ENCODE measurements around the gene CEP131.

The CEP131 gene

GRCh38 chr17:81233811-81234505, 11.2 kb upstream of the CEP131 start:
- Histone ChIP-seq H3K9ac (ENCODE audit: low read length) (no peak overlapping the region), H3K36me3 (ENCODE audit: control insufficient read depth in 1 of 2, insufficient read depth in 2 of 2, low read depth in 1 of 2, low read length in 2 of 2) (peaks cover 27 to 83% of the 10 kb centered on the region in 2 experiments), H3K14ac (ENCODE audit: low read length in 2 of 2) (no peak overlapping the region), H2BK15ac (ENCODE audit: low read depth, poor library complexity, severe bottlenecking) (no peak overlapping the region), H3K4me1 (ENCODE audit: control insufficient read depth, insufficient read depth, low read depth, low read length) (peaks cover 28% of the 10 kb centered on the region), H2AFZ (ENCODE audit: low read depth, low read length) (no peak overlapping the region), H2BK120ac (ENCODE audit: low read depth, low read length) (no peak overlapping the region), H3K4ac (ENCODE audit: low read depth in 1 of 2, low read length in 2 of 2) (no peak overlapping the region), H3K27me3 (ENCODE audit: control insufficient read depth in 1 of 2, insufficient read depth in 1 of 2, low read length in 2 of 2) (no peaks in the 10 kb centered on the region), H2BK12ac (ENCODE audit: low read length in 2 of 2) (no peak overlapping the region), H3K9me3 (ENCODE audit: control insufficient read depth, low read length) (no peaks in the 10 kb centered on the region), H2AK5ac (ENCODE audit: low read length, severe bottlenecking) (no peak overlapping the region), H3K23ac (ENCODE audit: low read length in 2 of 2) (no peak overlapping the region), H2BK5ac (ENCODE audit: low read depth, low read length, poor library complexity, severe bottlenecking) (no peak overlapping the region), H4K91ac (ENCODE audit: low read length) (no peak overlapping the region), H3K79me1 (replicated peaks; ENCODE audit: low read length, poor library complexity, severe bottlenecking) (peaks cover 57% of the 10 kb centered on the region), H4K8ac (ENCODE audit: low read length) (no peak overlapping the region), H3K27ac (ENCODE audit: low read length, poor library complexity, severe bottlenecking) (no peak overlapping the region), H3K4me2 (ENCODE audit: low read length, poor library complexity, severe bottlenecking) (no peak overlapping the region), H3K4me3 (ENCODE audit: insufficient read depth in 1 of 2, low read depth in 1 of 2, low read length in 2 of 2) (no peak overlapping the region), H3K18ac (ENCODE audit: low read depth in 1 of 2, low read length in 2 of 2) (no peak overlapping the region)
- no peak for DNase-seq
- WGBS, result 94% methylated on average over 21 of the region's 21 CpGs

- WGBS, result 94% methylated on average over 17 of the region's 17 CpGs
- H3K23ac ChIP-seq (ENCODE audit: low read length in 2 of 2), result no peak overlapping the region
These were observed 10.6 kb upstream of the CEP131 start for GRCh38 chr17:81233316-81233715.

GRCh38 chr17:81232616-81233241, 10.0 kb upstream of the CEP131 start:
- Histone ChIP-seq H2BK5ac (ENCODE audit: low read depth, low read length, poor library complexity, severe bottlenecking) (no peak overlapping the region), H4K8ac (ENCODE audit: low read length) (no peak overlapping the region), H4K91ac (ENCODE audit: low read length) (no peak overlapping the region), H3K4me3 (ENCODE audit: insufficient read depth in 1 of 2, low read depth in 1 of 2, low read length in 2 of 2) (no peak overlapping the region), H2BK15ac (ENCODE audit: low read depth, poor library complexity, severe bottlenecking) (no peak overlapping the region), H3K36me3 (ENCODE audit: control insufficient read depth in 1 of 2, insufficient read depth in 2 of 2, low read depth in 1 of 2, low read length in 2 of 2) (peaks cover 38 to 91% of the 10 kb centered on the region in 2 experiments), H3K27me3 (ENCODE audit: control insufficient read depth in 1 of 2, insufficient read depth in 1 of 2, low read length in 2 of 2) (no peaks in the 10 kb centered on the region), H3K4me1 (ENCODE audit: control insufficient read depth, insufficient read depth, low read depth, low read length) (peaks cover 19% of the 10 kb centered on the region), H2AFZ (ENCODE audit: low read depth, low read length) (no peak overlapping the region), H2AK5ac (ENCODE audit: low read length, severe bottlenecking) (no peak overlapping the region), H3K18ac (ENCODE audit: low read depth in 1 of 2, low read length in 2 of 2) (no peak overlapping the region), H3K79me1 (replicated peaks; ENCODE audit: low read length, poor library complexity, severe bottlenecking) (peaks cover 50% of the 10 kb centered on the region), H3K4me2 (ENCODE audit: low read length, poor library complexity, severe bottlenecking) (no peak overlapping the region), H3K9me3 (ENCODE audit: control insufficient read depth, low read length) (no peaks in the 10 kb centered on the region), H2BK12ac (ENCODE audit: low read length in 2 of 2) (no peak overlapping the region), H2BK120ac (ENCODE audit: low read depth, low read length) (no peak overlapping the region), H3K9ac (ENCODE audit: low read length) (no peak overlapping the region), H3K27ac (ENCODE audit: low read length, poor library complexity, severe bottlenecking) (no peak overlapping the region), H3K23ac (ENCODE audit: low read length in 2 of 2) (no peak overlapping the region), H3K4ac (ENCODE audit: low read depth in 1 of 2, low read length in 2 of 2) (no peak overlapping the region), H3K14ac (ENCODE audit: low read length in 2 of 2) (no peak overlapping the region)
- 93% methylated on average over 16 of the region's 19 CpGs for WGBS
- no peak for DNase-seq

More at GRCh38 chr17:81233316-81233715, 10.6 kb upstream of the CEP131 start:
- no peak overlapping the region for H3K18ac ChIP-seq (ENCODE audit: low read depth in 1 of 2, low read length in 2 of 2)
- DNase-seq, result no peak
- no peak overlapping the region for H3K4ac ChIP-seq (ENCODE audit: low read depth in 1 of 2, low read length in 2 of 2)
- no peak overlapping the region for H4K91ac ChIP-seq (ENCODE audit: low read length)
- H4K8ac ChIP-seq (ENCODE audit: low read length), result no peak overlapping the region
- H3K4me2 ChIP-seq (ENCODE audit: low read length, poor library complexity, severe bottlenecking), result no peak overlapping the region
- H2AFZ ChIP-seq (ENCODE audit: low read depth, low read length), result no peak overlapping the region
- H3K27ac ChIP-seq (ENCODE audit: low read length, poor library complexity, severe bottlenecking), result no peak overlapping the region
- no peak overlapping the region for H2BK5ac ChIP-seq (ENCODE audit: low read depth, low read length, poor library complexity, severe bottlenecking)
- H3K4me1 ChIP-seq (ENCODE audit: control insufficient read depth, insufficient read depth, low read depth, low read length), result peaks cover 25% of the 10 kb centered on the region
- peaks cover 55% of the 10 kb centered on the region for H3K79me1 ChIP-seq (replicated peaks; ENCODE audit: low read length, poor library complexity, severe bottlenecking)
- H3K36me3 ChIP-seq (ENCODE audit: control insufficient read depth in 1 of 2, insufficient read depth in 2 of 2, low read depth in 1 of 2, low read length in 2 of 2), result peaks cover 33 to 89% of the 10 kb centered on the region in 2 experiments
- no peaks in the 10 kb centered on the region for H3K27me3 ChIP-seq (ENCODE audit: control insufficient read depth in 1 of 2, insufficient read depth in 1 of 2, low read length in 2 of 2)
- no peak overlapping the region for H2BK12ac ChIP-seq (ENCODE audit: low read length in 2 of 2)
- no peak overlapping the region for H3K14ac ChIP-seq (ENCODE audit: low read length in 2 of 2)
- H3K9ac ChIP-seq (ENCODE audit: low read length), result no peak overlapping the region
- no peak overlapping the region for H2AK5ac ChIP-seq (ENCODE audit: low read length, severe bottlenecking)
- no peaks in the 10 kb centered on the region for H3K9me3 ChIP-seq (ENCODE audit: control insufficient read depth, low read length)
- H3K4me3 ChIP-seq (ENCODE audit: insufficient read depth in 1 of 2, low read depth in 1 of 2, low read length in 2 of 2), result no peak overlapping the region
- H2BK15ac ChIP-seq (ENCODE audit: low read depth, poor library complexity, severe bottlenecking), result no peak overlapping the region
- H2BK120ac ChIP-seq (ENCODE audit: low read depth, low read length), result no peak overlapping the region

- no peak overlapping the region for H2AFZ ChIP-seq (ENCODE audit: low read depth, low read length)
These were observed 9.2 kb upstream of the CEP131 start for GRCh38 chr17:81231766-81232581.

More at GRCh38 chr17:81231766-81232581, 9.2 kb upstream of the CEP131 start:
- no peaks in the 10 kb centered on the region for H3K27me3 ChIP-seq (ENCODE audit: control insufficient read depth in 1 of 2, insufficient read depth in 1 of 2, low read length in 2 of 2)
- H3K18ac ChIP-seq (ENCODE audit: low read depth in 1 of 2, low read length in 2 of 2), result no peak overlapping the region
- H3K4me2 ChIP-seq (ENCODE audit: low read length, poor library complexity, severe bottlenecking), result no peak overlapping the region
- H2AK5ac ChIP-seq (ENCODE audit: low read length, severe bottlenecking), result no peak overlapping the region
- peaks cover 14% of the 10 kb centered on the region for H3K4me1 ChIP-seq (ENCODE audit: control insufficient read depth, insufficient read depth, low read depth, low read length)
- H3K9ac ChIP-seq (ENCODE audit: low read length), result no peak overlapping the region
- H3K14ac ChIP-seq (ENCODE audit: low read length in 2 of 2), result no peak overlapping the region
- no peak overlapping the region for H3K4me3 ChIP-seq (ENCODE audit: insufficient read depth in 1 of 2, low read depth in 1 of 2, low read length in 2 of 2)
- H3K23ac ChIP-seq (ENCODE audit: low read length in 2 of 2), result no peak overlapping the region
- no peak overlapping the region for H4K91ac ChIP-seq (ENCODE audit: low read length)
- no peak overlapping the region for H2BK15ac ChIP-seq (ENCODE audit: low read depth, poor library complexity, severe bottlenecking)
- H2BK120ac ChIP-seq (ENCODE audit: low read depth, low read length), result no peak overlapping the region
- DNase-seq, result no peak
- peaks cover 2% of the 10 kb centered on the region for H3K9me3 ChIP-seq (ENCODE audit: control insufficient read depth, low read length)
- H3K79me1 ChIP-seq (replicated peaks; ENCODE audit: low read length, poor library complexity, severe bottlenecking), result peaks cover 45% of the 10 kb centered on the region
- no peak overlapping the region for H4K8ac ChIP-seq (ENCODE audit: low read length)
- no peak overlapping the region for H3K27ac ChIP-seq (ENCODE audit: low read length, poor library complexity, severe bottlenecking)
- WGBS, result 97% methylated on average over 41 of the region's 43 CpGs
- no peak overlapping the region for H2BK5ac ChIP-seq (ENCODE audit: low read depth, low read length, poor library complexity, severe bottlenecking)
- peaks cover 40 to 85% of the 10 kb centered on the region in 2 experiments for H3K36me3 ChIP-seq (ENCODE audit: control insufficient read depth in 1 of 2, insufficient read depth in 2 of 2, low read depth in 1 of 2, low read length in 2 of 2)
- no peak overlapping the region for H3K4ac ChIP-seq (ENCODE audit: low read depth in 1 of 2, low read length in 2 of 2)
- no peak overlapping the region for H2BK12ac ChIP-seq (ENCODE audit: low read length in 2 of 2)
